Measurements from ENCODE around the gene HLA-F.
A peak's percentile ranks its signal among the peaks of the same experiment; 100 is the strongest.

Gene HLA-F

GRCh38 chr6:29750709-29751108, 27.5 kb downstream of the HLA-F start:
- H3K27me3 Mint-ChIP-seq (ENCODE audit: low read depth, poor library complexity) = peaks cover 85% of the 10 kb centered on the region
- DNase-seq = no peak
- no peaks in the 10 kb centered on the region for H3K9me3 Mint-ChIP-seq
- H3K27ac Mint-ChIP-seq = no peak overlapping the region
- H3K4me1 Mint-ChIP-seq = peaks cover 45% of the 10 kb centered on the region
- no peak for TF ChIP-seq CTCF (IDR thresholded peaks at IDR 0.05)
- no peaks in the 10 kb centered on the region for H3K36me3 Mint-ChIP-seq (ENCODE audit: low read depth)
- no peak overlapping the region for H3K4me3 Mint-ChIP-seq

DNA sequence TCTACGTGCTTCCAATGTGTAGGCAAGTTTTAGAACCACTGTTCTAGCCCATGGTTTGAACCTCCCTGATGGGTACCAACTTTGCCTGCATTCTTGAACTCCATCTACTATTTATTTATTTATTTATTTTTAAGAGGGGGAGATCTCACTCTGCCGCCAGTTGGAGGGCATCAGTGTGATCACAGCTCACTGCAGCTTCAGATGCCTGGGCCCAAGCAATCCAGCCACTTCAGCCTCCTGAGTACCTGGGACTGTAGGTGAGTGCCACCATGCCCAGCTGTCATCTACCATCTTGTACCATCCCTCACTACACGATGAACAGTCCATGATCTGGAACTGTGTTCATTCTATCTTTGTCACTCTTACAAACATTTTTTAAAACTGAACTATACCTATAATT, 28.2 kb downstream of the HLA-F start:
- no peaks in the 10 kb centered on the region for H3K36me3 Mint-ChIP-seq (ENCODE audit: low read depth)
- peak overlapping the region; percentile 91 for H3K4me3 Mint-ChIP-seq
- peaks cover 84% of the 10 kb centered on the region for H3K27me3 Mint-ChIP-seq (ENCODE audit: low read depth, poor library complexity)
- no peaks in the 10 kb centered on the region for H3K9me3 Mint-ChIP-seq
- no peak for TF ChIP-seq CTCF (IDR thresholded peaks at IDR 0.05)
- no peak overlapping the region for H3K27ac Mint-ChIP-seq
- DNase-seq = no peak
- peaks cover 52% of the 10 kb centered on the region for H3K4me1 Mint-ChIP-seq

GRCh38 chr6:29752451-29753308, 29.4 kb downstream of the HLA-F start:
- H3K4me1 Mint-ChIP-seq = peaks cover 62% of the 10 kb centered on the region
- H3K4me3 Mint-ChIP-seq = peak overlapping the region; percentile 91
- TF ChIP-seq CTCF (IDR thresholded peaks at IDR 0.05) = peak; percentile 90
- H3K27ac Mint-ChIP-seq = no peak overlapping the region
- H3K36me3 Mint-ChIP-seq (ENCODE audit: low read depth) = no peaks in the 10 kb centered on the region
- no peaks in the 10 kb centered on the region for H3K9me3 Mint-ChIP-seq
- peaks cover 74% of the 10 kb centered on the region for H3K27me3 Mint-ChIP-seq (ENCODE audit: low read depth, poor library complexity)
- DNase-seq = peak; percentile 88

- H3K4me1 Mint-ChIP-seq = peaks cover 62% of the 10 kb centered on the region
- no peak for DNase-seq
- H3K36me3 Mint-ChIP-seq (ENCODE audit: low read depth) = no peaks in the 10 kb centered on the region
- no peaks in the 10 kb centered on the region for H3K9me3 Mint-ChIP-seq
- no peak overlapping the region for H3K27ac Mint-ChIP-seq
- peaks cover 69% of the 10 kb centered on the region for H3K27me3 Mint-ChIP-seq (ENCODE audit: low read depth, poor library complexity)
- H3K4me3 Mint-ChIP-seq = peak overlapping the region; percentile 91
- TF ChIP-seq CTCF (IDR thresholded peaks at IDR 0.05) = peak; percentile 34
Measured at GRCh38 chr6:29753309-29753644, 30.0 kb downstream of the HLA-F start.

- Mint-ChIP-seq H3K9me3 (no peaks in the 10 kb centered on the region), H3K27ac (no peak overlapping the region), H3K27me3 (ENCODE audit: low read depth, poor library complexity) (peaks cover 50% of the 10 kb centered on the region), H3K36me3 (ENCODE audit: low read depth) (no peaks in the 10 kb centered on the region), H3K4me1 (peaks cover 65% of the 10 kb centered on the region), H3K4me3 (no peak overlapping the region)
- DNase-seq = no peak
- TF ChIP-seq CTCF (IDR thresholded peaks at IDR 0.05) = no peak
Measured at GRCh38 chr6:29755295-29755871, 32.1 kb downstream of the HLA-F start.

- peaks cover 65% of the 10 kb centered on the region for H3K4me1 Mint-ChIP-seq
- no peaks in the 10 kb centered on the region for H3K36me3 Mint-ChIP-seq (ENCODE audit: low read depth)
- no peaks in the 10 kb centered on the region for H3K9me3 Mint-ChIP-seq
- no peak for DNase-seq
- no peak overlapping the region for H3K27ac Mint-ChIP-seq
- no peak overlapping the region for H3K4me3 Mint-ChIP-seq
- H3K27me3 Mint-ChIP-seq (ENCODE audit: low read depth, poor library complexity) = peaks cover 37% of the 10 kb centered on the region
- TF ChIP-seq CTCF (IDR thresholded peaks at IDR 0.05) = no peak
Measured at GRCh38 chr6:29757282-29757681, 34.0 kb downstream of the HLA-F start.
